ENCODE results near the gene DALRD3.

- TF ChIP-seq CTCF (IDR thresholded peaks at IDR 0.05): no peak
- TF ChIP-seq EP300 (IDR thresholded peaks at IDR 0.05): no peak
- no peak for TF ChIP-seq POLR2A (IDR thresholded peaks at IDR 0.05)
Observed at GRCh38 chr3:49017229-49017970, 980 bp downstream of the DALRD3 start.
